RPMI8226 (cell line): ENCODE results near the gene CPT2.

Experiments
- DNase-seq: peaks from one replicate; pipeline ENCODE4 v3.0.0-alpha.2; 2015

The CPT2 gene

DNA sequence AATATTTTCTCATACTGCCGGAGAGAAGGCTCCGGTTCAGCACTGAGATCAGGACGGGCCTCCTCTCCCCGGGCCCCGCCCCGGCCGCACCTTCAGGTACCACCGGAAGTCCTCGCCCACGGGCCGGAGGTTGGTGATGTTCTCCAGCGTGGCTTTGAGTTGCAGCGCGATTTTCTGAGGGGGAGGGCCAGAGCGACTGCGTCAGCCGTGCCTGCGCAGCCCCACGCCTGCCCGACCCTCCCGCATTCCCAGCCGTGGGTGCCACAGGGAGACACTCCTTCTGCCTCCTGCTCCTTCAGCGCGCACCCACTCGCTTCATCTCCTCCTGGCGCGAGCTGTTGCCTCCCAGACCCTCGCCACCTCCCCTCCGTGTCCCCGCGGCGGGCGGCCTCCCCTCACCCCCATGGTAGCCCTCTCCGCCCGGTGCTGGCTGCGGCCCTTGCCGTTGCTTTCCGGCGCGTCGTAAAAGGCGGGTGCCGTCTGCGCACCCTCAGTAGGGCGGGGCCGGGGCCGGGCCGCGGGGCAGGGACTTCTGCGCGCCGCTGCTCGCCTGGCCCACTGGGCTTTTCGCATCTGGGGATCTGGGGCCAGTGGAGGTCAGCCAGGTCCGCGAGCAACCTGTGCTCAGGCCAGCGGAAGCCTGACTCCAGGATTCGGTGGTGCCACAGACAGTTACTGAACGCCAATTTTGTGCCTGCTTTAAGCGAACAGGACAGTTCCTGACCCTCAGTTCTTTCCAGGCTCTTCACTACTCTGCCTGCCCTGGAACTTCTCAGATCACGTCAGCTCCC is 23.7 kb downstream of the CPT2 start, which contains the start of gene CZIB:
TSS of gene CZIB (minus strand) at position 464 of the 791 bp plus-strand sequence. CDS start at position 405, 59 bp downstream.
- peak; percentile 98 for DNase-seq

DNA sequence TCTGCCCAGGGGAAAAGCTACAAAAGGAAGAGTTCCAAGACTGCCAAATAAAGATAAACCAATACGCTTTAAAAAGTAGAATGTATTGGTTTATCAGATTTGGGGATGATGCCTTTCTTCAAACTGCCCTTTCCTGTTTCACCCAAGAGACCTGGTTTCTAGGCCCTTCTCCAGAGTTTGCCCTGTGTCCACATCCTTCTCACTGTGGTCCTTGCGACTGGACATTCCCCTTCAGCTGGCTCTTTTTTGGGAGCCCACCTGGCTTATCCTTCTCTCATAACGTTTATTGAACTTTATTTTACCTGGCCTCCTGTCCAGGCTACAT is 24.3 kb downstream of the CPT2 start:
- DNase-seq = no peak

DNA sequence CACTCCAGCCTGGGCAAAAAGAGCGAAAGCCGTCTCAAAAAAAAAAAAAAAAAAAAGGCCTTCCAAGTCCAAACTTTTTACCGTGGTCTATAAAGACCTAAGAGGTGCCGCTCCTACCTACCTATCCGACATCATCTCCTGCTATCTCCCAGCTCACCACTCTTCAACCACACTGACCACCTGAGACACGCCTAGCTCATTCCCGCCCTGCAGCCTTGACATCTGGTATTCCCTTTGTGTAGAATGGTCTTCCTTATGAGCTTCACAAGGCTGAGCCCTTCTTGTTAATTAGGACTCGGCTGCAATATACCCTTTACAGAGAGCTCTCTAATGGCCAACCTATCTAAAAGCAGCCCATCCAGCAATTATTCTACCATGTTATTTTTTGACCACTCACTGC is 41.0 kb downstream of the CPT2 start:
- no peak for DNase-seq

DNA sequence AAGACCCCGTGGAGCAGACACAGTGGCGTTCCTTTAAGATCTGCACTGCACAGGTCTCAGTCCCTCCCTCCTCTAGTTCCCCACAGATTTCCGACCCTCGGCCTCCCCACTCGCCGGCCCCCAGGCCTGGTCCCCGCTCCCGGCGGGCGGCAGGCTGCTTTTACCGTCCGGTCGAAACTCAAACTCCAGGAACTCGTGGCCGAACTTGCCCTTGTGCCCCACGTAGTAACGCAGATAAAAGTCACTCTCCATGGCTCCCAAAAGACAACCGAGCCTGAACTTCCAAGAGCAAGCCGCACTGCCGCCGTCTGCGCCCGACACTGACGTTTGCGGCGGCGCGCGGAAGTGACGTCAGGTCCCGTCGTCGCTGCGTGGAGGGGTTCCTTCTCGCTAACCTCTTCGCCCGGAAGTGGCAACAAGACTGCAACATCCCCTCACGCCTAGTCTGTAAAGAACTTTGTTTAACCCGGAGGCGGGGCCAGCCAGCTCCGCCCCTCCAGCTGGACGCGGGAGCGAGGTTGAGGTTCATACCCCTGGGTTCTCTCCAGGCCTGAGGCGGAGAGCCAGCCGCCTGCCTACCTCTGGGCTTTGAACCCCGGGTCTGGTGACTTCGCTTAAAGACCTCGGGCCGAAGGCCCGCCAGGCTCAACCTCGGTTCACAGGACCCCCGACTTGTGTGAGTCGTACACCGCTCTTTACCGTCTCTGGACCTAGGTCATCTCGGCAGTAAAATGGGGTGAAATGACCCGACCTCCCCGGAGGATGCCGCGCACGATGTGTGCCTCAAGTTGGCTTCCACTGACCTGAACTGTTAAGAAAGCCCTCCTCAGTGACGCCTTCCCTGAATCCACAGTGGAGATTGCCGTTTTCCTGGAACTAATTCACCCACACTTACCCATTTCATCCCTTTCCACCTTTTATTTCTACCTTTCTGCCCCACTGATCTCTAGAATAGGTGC is 41.9 kb downstream of the CPT2 start, which contains the start of gene MAGOH:
TSS of gene MAGOH (minus strand) at position 322 of the 959 bp plus-strand sequence. CDS start at position 252, 70 bp downstream.
- DNase-seq = peak; percentile 99

DNA sequence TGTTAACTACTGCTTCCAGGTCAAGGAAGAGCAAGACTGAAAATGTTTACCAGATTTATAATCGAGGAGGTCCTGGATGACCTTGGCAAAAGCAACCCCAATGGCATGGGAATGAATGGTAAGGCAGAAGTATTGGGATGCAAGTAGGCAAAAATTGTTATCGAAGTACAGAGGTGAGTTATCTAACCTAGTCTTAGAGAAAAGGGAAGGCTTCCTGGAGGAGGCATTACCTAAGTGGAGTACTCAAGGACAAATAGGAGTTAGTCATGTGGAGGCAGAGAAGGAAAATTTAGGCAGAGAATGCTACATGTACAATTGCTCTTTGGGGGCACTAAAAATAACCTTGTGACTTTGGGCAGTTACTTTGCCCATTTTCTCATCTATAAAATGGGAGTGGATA is 45.2 kb downstream of the CPT2 start:
- no peak for DNase-seq

DNA sequence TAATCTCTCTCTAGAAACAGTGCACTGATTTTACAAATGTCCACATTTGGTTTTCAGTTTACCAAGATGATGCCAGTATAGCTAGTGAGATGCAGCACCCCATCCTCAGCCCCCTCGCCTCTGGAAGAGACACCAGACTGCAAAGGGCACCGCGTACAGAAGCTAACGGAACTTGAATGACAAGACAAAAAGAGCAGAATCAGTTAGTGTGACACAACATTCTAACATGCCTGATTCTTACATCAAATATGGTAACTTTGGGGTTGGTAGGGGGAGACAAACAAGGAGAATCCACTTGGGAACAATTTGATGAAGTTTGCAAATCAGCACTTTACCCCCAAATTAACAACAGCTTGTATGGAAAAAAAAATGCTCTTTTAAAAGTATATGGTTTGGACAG is 45.8 kb downstream of the CPT2 start:
- DNase-seq = no peak

DNA sequence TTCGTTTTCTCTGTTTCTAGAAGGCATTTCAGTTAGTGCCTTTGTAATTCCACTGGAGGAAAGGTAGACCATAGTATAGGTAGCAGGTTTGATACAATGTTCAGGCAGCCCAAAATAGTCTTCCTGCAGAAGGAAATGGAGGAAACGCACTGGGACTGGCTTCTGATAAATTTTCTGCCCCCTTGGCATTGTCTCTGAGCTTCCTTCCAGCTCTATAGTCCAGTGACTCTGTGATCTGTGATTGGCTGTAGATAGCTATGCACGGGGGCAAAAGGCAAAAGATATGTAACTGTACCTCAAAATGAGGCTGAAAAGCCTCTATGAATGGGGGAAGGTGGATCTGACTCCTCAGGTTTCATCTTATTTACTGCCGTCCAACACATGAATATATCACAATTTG is 47.5 kb downstream of the CPT2 start:
- no peak for DNase-seq

DNA sequence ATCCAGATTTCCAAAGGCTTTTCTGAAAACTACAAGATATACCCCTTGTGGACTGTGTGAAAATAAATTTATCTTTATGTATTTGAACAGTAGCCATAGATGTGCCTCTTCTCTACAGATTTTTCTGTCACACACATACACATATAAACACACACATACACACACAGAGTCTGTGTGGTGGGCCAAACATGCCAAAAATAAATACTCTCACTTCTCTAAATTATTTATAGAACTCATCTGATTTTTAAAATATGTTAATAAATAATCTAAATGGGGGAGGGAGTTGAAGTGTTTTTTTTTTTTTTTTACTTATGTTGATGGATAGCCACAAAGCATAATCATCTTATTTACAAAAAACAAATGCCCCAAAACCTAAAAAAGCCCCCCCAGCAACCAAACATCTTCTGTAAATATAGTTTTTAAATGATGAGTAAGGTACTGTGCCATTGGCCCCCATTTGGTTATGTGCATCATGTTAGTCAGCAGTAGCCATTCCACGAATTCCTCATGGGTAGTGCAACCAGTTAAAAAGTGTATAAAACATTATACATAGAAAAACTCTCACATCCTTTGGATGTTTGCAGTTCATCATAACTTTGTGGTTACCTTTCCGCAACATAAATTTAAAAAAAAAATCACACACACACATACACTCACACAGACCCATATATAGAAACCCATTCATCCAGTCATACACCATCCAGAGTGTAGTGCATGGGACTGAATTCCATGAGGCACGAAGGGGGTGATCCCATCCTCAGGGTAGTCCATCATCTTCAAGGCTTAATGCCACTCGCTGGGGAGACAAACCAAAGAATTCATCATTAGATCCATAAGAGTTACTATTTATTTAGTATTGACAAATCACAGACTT is 49.9 kb downstream of the CPT2 start:
- DNase-seq = no peak

DNA sequence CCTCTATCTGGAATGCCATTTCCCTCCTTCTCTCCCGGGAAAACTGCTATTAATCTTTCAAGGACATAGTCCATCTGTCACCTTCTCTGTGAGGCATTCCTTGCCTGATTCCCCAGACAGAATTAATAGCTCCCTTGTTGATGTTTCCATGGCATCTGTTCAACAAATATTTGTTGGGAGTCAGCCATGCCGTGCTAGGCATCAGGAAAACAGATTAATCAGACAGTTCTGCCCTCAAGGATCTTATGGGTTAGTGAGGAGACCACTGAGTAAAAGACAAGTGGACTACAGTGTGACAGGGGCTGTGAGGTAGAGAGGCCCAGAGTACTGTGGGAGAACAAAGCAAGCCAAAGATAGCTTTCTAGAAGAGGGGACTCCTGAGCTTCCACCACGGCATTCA is 53.1 kb downstream of the CPT2 start:
- DNase-seq = no peak

DNA sequence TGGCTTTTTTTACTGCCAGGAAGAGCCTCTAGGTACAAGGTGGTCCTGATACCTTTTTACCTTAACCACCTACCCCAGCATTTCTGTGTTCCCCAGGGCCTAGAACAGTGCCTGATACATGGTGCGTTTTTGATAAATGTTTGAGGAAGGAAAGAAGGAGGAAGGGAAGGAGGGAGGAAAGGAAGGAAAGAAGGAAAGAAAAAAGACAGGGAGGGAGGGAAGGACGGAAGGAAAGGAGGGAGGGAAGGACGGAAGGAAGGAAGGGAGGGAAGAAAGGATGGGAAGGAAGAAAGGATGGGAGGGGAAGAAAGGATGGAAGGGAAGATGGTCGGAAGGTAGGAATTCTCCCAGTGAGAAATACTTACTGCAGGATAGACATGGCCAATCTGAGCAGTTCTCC is 53.7 kb downstream of the CPT2 start:
- no peak for DNase-seq

DNA sequence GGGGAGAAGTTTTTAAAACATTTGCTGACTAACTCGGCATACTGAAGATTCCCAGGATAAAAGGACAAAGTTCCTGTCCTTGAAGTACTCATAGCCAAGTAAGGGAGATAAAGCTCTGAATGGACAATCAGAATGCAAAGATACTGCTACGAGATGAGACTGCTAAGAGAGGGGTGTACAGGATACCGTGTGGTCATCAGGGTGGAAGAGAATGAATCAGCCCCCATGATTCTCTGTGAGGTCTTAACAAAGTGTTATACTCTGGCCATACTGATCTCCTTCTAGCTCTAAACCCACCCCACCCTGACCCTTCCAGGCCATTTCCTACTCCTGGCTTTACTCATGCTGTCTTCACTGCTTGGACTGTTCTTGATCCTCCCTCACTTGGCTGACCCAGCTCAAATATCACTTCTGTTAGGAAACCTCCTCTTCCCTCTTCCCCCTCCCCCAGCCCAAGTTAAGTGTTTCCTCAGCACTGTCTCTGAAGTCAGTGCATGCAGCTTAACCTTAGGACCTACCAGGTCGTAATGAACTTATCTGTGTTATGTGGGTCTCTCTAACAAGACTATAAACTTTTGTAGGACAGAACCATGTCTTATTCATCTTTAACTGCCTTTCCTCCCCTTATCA is 57.5 kb downstream of the CPT2 start:
- no peak for DNase-seq

DNA sequence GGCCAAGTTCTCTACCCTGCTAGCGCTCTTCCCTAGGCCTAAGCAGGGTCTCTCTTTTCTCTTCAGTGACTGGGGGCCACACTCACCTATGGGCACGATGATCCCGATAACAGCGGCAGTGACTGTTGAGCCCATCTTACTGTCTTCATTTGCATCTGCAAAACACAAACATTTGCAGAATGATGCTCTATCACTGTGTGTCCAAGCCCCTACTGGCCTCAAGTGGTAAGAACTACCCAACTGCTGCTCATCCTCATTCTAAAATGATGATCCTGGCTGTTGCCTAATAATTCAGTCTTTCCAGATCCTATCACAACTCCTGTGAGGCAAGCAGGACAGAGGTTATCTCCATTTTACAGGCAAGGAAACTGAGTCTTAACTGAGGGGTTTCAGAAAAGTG is 58.4 kb downstream of the CPT2 start:
- no peak for DNase-seq

DNA sequence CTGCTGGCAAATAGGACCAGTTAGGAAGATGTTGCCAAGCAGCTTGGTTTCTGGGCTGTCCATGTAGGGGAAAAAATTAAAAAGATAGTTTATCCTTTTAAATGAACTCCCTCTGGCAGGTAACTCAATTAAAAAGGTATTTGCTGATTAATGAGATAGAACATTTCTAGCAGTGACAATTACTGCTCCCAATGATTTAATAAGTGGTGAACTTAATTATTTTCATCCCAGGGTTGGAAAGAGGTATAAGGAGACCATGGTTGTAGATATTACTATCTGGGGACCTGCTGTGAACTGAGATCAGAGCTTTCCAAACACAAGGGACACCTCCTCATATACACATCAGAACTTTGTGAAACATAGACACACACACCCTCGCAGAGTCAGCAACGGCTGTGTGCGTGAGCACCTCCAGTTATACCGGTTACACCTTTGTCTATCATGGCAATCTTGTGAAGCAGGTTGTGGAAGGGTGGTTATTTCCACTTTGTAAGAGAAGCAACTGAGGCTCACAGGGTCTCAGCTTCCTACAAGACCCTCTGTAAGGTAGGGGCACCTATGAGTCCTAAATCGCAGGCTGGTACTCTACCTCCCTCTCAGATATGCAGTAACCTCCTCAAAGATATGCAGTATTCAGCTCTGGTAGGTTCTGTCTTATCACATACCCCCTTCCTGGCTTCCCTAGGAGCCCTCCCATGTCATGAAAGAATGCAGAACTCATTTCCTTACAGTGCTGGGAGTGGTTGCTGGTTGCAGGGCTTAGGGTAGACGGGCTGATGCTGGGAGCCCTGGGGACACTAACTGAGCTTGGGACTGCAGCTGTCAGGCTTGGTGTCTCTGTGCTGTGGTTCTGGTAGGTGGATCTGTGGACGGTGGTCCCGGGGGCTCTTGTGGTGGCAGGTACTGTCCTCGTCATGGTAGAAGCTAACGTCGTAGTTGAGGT is 60.2 kb downstream of the CPT2 start:
- DNase-seq = no peak

DNA sequence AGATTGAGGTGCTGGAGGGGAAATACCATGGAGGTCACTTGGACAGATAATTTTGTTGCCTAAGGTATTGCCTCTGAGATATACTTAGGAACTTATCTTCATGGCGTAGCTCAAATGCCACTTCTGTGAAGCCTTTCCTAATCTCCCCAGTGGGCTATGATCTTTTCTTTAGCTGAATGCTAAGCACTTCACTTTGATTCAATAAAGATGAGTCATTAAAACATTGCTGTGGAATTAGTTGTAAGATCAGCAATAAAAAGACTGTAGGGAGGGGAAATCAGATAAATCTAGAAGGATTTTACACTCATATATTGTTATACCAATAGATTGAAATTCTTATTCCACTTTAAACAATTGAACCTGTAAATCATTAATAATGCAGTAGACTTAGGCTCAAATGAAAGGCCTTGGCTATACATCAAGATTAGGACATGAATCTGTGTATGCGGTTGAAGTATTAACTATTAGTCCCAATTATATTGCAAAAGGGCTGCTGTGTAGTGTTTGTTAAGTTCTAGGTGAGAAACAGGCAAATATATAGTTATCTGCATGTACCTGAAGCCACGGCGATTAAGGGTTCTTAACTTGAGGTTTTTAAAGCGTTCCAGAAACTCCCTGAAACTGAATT is 60.9 kb downstream of the CPT2 start:
- DNase-seq = no peak

DNA sequence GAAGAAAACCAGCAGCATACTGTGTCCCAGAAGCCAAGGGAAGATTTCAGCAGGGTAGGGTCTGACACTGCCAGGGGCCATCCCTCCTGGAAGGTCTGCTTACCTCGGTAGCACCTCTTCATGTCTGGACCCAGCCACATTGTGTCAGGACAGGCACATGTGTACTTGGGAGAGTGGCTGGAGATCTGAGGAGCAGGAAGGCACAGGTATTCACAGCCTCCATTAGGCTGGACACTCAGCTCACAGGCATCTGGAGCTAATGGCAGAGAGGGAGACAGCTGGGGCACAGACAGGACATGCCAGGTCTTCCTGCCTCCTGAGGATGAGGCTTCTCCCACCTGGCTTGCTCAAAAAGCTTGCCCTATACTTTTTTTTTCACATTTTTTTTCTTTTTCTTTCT is 61.6 kb downstream of the CPT2 start:
- no peak for DNase-seq

DNA sequence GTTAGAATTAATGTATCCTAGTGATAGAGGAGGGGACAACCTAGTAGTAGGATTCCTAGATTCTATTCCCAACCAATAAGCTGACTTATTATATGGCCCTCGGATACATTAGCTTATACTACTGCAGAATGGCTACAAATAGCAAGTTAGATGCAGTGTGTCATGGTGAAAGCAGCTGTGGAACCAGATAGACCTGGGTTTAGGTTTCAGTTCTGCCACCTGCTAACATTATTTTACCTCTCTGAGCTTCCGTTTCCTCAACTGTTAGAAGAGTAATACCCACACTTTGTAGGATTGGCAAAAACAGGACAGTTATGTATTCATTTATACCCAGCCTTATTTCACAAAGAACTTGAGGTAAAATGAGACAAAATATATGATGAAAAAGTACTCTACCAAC is 63.3 kb downstream of the CPT2 start:
- no peak for DNase-seq

DNA sequence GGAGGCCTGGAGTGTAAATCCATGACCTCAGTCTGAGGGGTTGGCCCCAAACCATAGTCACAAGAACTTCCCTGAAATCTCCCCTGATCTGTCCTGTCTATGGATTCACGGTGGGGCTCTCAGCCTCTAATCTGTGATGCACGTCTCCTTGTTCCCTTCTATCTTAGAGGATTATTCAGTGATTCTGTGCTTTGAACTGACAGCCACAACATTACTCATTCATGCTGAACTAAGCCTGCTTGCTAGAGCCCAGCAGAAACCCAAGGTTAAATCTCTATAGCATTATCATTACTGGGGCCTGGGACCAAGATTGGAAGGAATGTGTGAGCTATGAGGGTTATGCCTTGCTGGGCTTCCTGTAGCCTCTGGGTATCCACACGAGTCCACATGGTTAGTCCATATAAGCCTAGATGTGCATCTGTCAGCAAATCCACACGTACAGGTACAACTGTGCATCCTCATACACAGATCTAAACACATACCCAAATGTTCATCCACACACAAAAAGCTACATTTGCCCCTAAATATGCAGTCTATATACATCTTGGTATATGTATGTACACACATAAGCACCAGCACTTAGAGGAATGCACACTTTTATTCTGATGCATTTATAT is 64.1 kb downstream of the CPT2 start:
- no peak for DNase-seq

DNA sequence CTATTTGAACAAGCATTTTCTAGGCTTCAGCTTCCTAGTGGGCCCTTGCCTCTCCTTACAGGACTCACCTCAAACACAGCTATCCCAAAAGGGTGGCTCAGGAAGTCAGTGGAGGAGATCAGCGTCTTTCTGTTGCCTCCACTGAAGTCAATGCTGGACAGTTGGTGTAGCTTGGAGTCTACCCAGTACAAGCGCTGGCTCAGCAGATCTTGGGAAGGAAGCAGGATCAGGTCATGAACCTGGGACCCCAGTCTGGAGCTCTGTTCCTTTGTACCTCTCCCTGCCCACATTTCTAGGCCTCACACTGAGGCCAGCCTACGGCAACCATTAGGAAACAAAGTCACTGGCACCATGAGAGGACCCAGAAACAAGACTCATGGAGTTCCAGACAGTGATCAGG is 65.4 kb downstream of the CPT2 start:
- no peak for DNase-seq
